VCaP (cell line): ENCODE data around the gene PGM3.

ENCODE experiments used
- H3K27ac ChIP-seq: fragments of 450-650 bp; 2 replicates; pipeline ENCODE4 v1.5.1; 2017
- TF ChIP-seq, protein P1 (sequence below): fragments of 450-650 bp; conservative IDR thresholded peaks from 2 replicates; pipeline ENCODE4 v1.5.1; 2017; ENCODE audit warnings: mild to moderate bottlenecking, moderate library complexity

Gene PGM3

DNA sequence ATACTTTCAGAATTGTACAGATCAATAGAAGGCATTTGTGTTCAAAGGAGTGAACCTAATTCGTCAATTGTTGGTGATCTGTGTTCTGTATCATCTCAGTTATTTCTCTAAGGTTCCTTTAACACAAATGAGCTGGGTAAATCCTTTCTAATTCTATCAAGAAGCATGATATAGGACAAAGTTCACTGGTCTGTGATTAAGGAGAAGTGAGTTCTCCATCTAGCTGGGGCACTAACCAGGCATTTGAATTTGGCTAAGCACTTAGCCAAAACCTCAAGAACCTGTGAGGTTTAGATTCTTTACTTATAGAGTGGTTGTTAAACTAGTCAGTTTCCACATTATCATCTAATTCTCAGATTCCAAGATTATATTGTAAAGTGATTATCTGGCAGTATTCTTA lies 75.3 kb downstream of the PGM3 start:
- TF ChIP-seq, protein P1, sequence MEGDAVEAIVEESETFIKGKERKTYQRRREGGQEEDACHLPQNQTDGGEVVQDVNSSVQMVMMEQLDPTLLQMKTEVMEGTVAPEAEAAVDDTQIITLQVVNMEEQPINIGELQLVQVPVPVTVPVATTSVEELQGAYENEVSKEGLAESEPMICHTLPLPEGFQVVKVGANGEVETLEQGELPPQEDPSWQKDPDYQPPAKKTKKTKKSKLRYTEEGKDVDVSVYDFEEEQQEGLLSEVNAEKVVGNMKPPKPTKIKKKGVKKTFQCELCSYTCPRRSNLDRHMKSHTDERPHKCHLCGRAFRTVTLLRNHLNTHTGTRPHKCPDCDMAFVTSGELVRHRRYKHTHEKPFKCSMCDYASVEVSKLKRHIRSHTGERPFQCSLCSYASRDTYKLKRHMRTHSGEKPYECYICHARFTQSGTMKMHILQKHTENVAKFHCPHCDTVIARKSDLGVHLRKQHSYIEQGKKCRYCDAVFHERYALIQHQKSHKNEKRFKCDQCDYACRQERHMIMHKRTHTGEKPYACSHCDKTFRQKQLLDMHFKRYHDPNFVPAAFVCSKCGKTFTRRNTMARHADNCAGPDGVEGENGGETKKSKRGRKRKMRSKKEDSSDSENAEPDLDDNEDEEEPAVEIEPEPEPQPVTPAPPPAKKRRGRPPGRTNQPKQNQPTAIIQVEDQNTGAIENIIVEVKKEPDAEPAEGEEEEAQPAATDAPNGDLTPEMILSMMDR = no peak
- H3K27ac ChIP-seq = no peak overlapping the region
